Measurements from ENCODE around the gene PTAFR.

Gene PTAFR

GRCh38 chr1:28176492-28177470 lies at the start of gene PTAFR:
TSS of gene PTAFR (minus strand) at chr1:28176690. CDS start at chr1:28151021, 25,669 bp downstream.
- DNase-seq, result no peak

- no peak for DNase-seq
These were observed 36.8 kb upstream of the PTAFR start for GRCh38 chr1:28213315-28213714.

DNA sequence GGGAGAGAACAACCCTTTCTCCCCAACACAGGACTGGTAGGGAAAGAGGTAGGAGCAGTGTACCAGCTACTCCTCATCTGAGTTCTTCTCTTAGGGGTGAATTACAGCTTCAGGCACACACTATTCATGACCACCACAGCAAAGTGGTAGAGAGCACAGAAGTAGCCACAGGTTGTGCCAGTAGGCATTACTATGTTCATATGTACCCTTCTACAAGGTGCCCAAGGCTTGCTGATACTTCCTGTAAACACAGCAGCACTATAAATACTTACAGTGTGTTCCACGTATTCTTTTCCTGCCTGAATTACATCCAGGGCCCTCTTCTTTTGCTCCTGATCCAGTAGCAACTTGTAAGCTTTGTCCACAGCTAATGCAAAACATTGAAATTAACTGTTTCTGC lies 33.2 kb upstream of the PTAFR start:
- no peak for DNase-seq

- DNase-seq, result no peak
These were observed 32.4 kb upstream of the PTAFR start for GRCh38 chr1:28208818-28209441.

- DNase-seq, result no peak
These were observed 28.8 kb upstream of the PTAFR start for GRCh38 chr1:28205243-28205642.

DNA sequence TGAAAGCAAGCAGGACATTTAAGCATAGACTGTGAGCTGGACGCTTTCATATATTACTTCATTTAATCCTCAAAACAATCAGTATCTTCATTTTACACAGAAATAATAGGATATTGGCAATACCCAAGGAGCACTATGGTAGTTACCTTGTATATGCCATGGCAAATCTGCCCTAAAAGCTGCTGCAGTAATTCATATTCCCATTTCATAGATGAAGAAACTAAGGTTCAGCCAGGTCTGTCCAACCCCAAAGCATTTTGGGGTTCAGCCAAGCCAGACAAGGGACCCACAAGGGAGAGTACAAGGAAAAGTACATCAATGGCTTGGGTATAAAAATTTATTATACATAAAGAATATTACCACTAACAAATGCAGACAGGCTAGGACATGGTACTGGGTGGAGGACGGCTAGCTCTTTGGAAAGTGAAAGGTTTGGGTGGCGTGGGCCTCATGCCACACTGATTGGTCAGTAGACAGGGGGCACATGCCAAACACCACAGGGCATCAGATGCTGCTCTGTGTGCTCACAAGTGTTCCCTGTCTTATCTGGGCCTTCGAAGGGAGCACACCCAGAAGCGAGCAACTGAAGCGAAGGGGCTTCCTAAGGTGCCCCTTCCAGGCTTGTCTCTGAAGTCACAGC lies 23.9 kb upstream of the PTAFR start:
- no peak for DNase-seq

DNA sequence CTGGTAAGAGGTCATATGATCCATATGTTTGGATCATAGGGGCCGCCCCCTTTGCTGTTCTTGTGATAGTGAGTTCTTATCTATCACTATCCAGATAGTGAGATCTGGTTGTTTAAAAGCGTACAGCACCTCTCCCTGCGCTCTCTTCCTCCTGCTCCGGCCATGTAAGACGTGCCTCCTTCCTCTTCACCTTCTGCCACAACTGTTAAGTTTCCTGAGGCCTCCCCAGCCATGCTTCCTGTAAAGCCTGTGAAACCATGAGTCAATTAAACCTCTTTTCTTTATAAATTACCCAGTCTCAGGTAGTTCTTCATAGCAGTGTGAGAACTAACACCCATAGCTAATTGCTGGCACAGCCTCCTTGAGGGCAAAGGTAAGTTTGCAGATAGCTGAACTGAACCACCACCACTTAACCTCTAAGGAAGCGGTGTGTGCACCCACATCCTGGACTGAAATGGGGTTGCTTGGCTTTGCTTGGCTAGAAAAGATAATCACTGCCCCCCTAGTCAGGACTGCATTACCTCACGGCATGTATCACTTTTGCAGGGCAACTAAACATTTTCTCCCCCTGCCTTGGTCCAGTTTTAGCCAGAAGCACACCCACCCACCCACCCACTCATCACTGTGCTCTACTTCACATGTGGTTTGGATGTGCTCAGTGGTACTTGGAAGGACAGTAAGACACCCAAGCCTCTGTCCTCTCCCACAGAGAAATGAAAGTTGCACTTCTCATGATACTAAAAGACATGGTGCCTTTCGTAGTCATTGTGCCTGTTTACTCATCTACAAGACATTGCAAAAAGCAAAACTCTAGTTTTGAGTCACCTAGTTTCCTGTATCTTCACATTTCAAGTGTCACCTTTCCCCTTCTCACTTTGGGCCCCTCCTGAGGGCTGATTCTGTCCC lies 23.1 kb upstream of the PTAFR start:
- DNase-seq, result no peak

DNA sequence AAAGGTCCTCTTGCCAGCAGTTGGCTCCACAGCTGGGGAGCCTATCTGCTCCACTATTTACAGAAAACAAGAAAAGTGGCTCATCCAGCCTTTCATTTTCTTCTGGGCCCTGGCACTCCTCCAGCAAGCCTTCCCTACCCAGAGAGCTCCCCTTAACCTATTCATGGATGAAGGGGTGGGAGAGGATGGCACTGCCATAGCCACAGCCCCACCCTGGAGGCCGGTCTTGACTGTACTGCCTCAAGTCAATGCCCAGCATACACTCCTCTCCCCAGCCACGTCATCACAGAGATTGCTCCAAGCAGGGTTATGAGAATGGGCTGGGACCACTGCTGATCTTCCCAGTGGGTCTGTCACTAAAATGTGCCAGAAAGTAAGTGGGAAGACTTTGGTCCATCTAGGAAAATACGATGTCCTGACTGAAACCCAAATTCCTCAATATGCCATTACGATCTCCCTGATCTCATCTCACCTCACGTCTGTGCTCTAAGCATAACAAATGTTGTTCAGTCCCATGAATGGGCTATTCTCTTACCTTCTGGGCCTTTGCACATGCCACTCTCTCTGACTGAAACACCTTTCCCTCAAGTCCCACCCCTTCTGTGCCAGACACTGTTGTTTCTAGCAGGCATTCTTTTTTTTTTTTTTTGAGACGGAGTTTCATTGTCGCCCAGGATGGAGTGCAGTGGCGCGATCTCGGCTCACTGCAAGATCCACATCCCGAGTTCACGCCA lies 21.4 kb upstream of the PTAFR start:
- no peak for DNase-seq

DNA sequence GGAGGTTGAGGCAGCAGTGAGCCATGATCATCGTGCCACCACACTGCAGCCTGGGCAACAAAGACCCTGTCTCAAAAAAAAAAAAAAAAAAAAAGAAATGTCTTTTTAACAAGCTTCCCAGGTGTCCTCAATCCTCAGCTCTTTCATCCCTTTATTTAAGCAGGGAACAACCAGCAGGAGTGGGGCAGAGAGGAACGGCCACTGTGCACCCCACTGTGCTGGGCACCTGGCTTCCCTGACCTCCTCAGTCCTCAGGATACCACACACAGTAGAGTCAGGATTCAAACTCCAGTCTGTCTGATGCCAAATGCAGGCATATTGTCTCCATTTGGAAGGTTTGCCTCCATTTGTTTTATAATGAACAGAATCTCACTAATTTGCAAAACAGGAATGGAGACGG lies 19.8 kb upstream of the PTAFR start:
- no peak for DNase-seq

DNA sequence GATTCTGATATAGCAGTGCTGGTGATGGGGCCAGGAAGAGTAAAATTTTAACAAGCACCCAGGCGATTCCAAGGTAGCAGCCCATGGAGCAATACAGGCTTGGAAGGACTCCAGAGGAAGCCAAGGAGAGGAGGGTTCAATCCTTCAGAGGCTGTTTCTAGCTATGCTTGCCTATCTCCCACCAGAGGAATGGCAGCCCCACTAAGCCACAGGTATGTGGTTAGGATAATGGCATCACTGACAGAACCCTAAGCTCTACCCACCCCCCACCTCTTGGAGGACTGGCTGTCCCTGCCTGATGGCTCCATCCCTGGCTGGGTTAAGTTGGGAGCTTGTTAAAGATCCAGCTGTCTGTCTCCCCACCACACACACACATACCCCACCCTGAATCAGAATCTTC lies 19.3 kb upstream of the PTAFR start:
- no peak for DNase-seq

DNA sequence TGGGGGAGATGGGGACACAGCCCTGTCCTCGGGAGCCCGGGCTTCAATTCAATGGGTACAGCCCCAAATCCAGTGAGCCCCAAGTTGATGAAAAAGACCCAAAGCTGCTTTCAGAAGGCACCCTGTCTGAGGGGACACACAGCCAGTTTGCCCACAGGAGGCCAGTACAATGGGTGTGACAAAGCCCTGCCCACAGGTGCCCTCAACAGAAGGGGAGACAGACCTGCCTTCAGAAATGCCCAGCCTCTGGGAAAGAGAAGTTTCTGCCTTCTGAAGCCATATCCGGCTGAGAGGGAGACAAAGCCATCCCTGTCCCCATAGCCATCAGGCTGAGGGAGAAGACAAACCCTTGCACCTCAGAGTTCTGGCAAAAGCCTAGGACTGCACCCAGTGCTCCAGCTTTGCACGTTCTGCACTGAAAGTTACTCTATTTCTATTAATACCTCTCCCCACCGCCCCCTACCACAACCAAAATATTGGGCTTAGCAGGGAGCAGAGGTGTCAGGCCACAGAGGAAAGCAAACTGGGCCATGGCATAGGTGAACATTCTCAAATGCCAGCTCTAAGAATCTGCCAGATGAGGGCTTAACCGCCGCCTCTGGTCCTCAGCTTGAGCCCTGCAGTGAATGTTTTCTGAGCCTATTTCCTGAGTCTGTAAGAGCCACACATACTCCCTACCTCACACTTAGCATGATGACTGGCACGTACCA lies 18.0 kb upstream of the PTAFR start:
- no peak for DNase-seq

- DNase-seq, result no peak
These were observed 17.2 kb upstream of the PTAFR start for GRCh38 chr1:28193701-28194161.

DNA sequence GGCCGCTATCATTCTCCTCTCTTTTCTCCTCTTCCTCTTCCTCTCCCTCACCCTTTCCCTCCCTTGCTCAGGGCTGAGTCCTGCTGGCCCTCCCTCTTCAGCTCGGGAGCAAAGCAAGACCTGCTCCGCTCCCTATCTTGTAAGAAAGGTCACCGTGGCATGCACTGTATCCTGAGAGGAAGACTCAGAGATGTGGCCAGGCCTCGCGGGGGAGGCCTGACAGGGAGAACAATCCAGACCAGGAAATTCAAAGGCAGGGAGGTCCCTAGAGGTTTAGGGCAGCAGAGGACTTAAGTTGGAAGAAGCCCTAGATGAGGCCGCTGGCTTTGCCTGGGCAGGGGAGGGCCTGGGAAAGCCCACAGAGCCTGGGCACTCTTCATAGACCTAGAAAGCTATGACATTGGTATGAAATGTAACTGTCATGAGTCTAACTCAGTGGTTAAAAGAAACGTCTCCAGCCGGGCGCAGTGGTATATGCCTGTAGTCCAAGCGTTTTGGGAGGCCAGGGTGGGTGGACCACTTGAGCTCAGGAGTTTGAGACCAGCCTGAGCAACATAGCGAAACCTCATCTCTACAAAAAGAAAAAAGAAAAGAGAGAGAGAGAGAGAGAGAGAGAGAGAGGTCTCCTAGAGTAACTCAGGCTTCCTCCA lies 14.6 kb upstream of the PTAFR start:
- no peak for DNase-seq

- no peak for DNase-seq
These were observed 14.0 kb upstream of the PTAFR start for GRCh38 chr1:28190337-28190979.

DNA sequence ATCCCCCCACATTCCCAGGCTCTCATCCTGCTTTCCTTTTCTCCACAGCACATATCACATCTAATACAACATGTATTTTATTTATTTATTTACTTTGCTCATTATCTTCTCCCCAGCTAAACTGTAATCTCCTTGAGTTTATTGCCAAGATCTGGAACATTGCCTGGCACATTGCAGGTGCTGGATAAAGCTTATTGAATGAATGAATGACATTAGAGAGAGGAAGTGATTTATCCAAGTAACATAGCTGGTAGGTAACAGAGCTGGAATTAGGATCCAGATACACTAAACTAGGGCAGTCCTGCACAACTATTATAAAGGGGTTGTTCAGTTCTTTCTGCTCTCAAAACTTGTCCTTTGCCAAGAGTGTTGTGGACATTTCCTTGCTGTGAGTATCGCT lies 8.6 kb upstream of the PTAFR start:
- DNase-seq, result no peak

- DNase-seq, result no peak
These were observed 4.1 kb upstream of the PTAFR start for GRCh38 chr1:28180306-28181305.

- DNase-seq, result no peak
These were observed 2.4 kb upstream of the PTAFR start for GRCh38 chr1:28178690-28179485.

- no peak for DNase-seq
These were observed 470 bp downstream of the PTAFR start for GRCh38 chr1:28175955-28176485.
